Psoas muscle (tissue), 8 donors: Measurements from ENCODE around the gene GREB1L. TPM values are rescaled to one million over a fixed set of nuclear protein-coding genes. Genes with fewer than 3 reads are reported as not detected.

Experiments used
- ATAC-seq, 4 donors: fragments of 200-7000 bp; cut with Tn5 transposase; one replicate each; pipeline ENCODE4 v1.9.1; 2020; ENCODE audit warnings: moderate library complexity in 3 of 4, mild to moderate bottlenecking in 2 of 4
- DNase-seq, 2 donors: peaks; one replicate each; pipeline ENCODE4 v3.0.0-alpha.2; 2020
- H3K27ac ChIP-seq: fragments of 200-600 bp; one replicate; pipeline ENCODE4 v1.8.0; 2022
- H3K27me3 ChIP-seq, 3 donors: fragments of 200-600 bp in 1 of 3; one replicate each; pipeline versions ENCODE4 v1.6.1 to v1.8.0; 2013 to 2022; ENCODE audit warnings: low read length in 2 of 3, mild to moderate bottlenecking in 2 of 3, moderate library complexity in 1 of 3; ENCODE audit not compliant: insufficient read depth in 3 of 3
- H3K36me3 ChIP-seq, 2 donors: fragments of 200-600 bp in 1 of 2; one replicate each; pipeline versions ENCODE4 v1.6.1 to v1.8.0; 2013 to 2022; ENCODE audit warnings: low read depth in 1 of 2, mild to moderate bottlenecking in 1 of 2, moderate library complexity in 1 of 2; ENCODE audit not compliant: insufficient read depth in 1 of 2
- H3K4me1 ChIP-seq: fragments of 200-600 bp; one replicate; pipeline ENCODE4 v1.8.0; 2022
- H3K4me3 ChIP-seq: fragments of 200-600 bp; one replicate; pipeline ENCODE4 v1.8.0; 2022; ENCODE audit warnings: mild to moderate bottlenecking
- H3K9me3 ChIP-seq: fragments of 200-600 bp; one replicate; pipeline ENCODE4 v1.8.0; 2022
- CTCF ChIP-seq: fragments of 200-600 bp; IDR thresholded peaks from one replicate; pipeline ENCODE4 v1.8.0; 2022; ENCODE audit warnings: antibody characterized with exemption
- WGBS, 3 donors: extraction: QIAGEN DNeasy Blood & Tissue Kit; methylation state at CpG; one replicate each; pipeline versions ENCODE4 v1.1.6 to v1.1.7; 2013; 5-methylcytosine and 5-hydroxymethylcytosine counted together
- intact Hi-C, 2 donors: fragments of 100-400 bp; cut with DNase I; formaldehyde crosslinking; loops; one replicate each; pipeline versions ENCODE4 v1.11.0 to v1.14.2; 2022
- polyA plus RNA-seq, 3 donors: library from polyadenylated mRNA; stranded (reverse); fragments of 200-250 nt; gene quantifications; one replicate each; pipeline ENCODE4 v1.2.3, GENCODE V29; 2013
- total RNA-seq, 4 donors: library from RNA; stranded (reverse); fragmentation: NEBNext Ultra II Directional in 2 of 4; extraction: Animal tissue kit (Norgen Biotek cat#: 25700) in 2 of 4; gene quantifications; one replicate each; pipeline versions ENCODE4 v1.2.1 to v1.2.4, GENCODE V29; 2021 to 2023
- donor health status: healthy with polysubstance abuse.
- donor health status: DM: no; HTN: no; CAD: no; lungs with moderate emphysema.
- donor health status: Bipolar disorder and iron deficiency.
- donor health status: healthy.
- donor health status: DM: yes; HTN: yes; CAD: no.
- donor health status: DM: no; HTN: no; CAD: no.
- donor health status: DM: no; HTN: no; CAD: no.
- donor health status: DM: yes; HTN: yes; CAD: no.

The GREB1L gene
- total and polyA plus RNA-seq, 7 donors = 0.59 to 11.3 (median 8.9) TPM

GRCh38 chr18:21389283-21389682 lies 147.3 kb downstream of the GREB1L start:
- ATAC-seq (no peak), DNase-seq (no peak)
- Histone ChIP-seq H3K27me3 (no peaks in the 10 kb centered on the region), H3K4me3 (no peak overlapping the region), H3K9me3 (no peaks in the 10 kb centered on the region), H3K27ac (no peak overlapping the region), H3K36me3 (peaks cover 0 to 49% of the 10 kb centered on the region in 2 donors), H3K4me1 (no peaks in the 10 kb centered on the region)
- 91 to 96% (median 94%) methylated on average over 2 of the region's 2 CpGs for WGBS, 3 donors
- intact Hi-C loops = loop anchor here in 1 of 2 donors (10.0 kb wide), 1 partner anchor 94 kb away; no protein-coding TSS in a partner anchor
- TF ChIP-seq CTCF = no peak

- 88 to 100% (median 93%) methylated on average over 1 of the region's 1 CpG for WGBS, 3 donors
- no peak for DNase-seq
- Histone ChIP-seq H3K27ac (no peak overlapping the region), H3K4me3 (no peak overlapping the region), H3K27me3 (no peaks in the 10 kb centered on the region), H3K36me3 (peaks cover 0 to 48% of the 10 kb centered on the region in 2 donors), H3K9me3 (no peaks in the 10 kb centered on the region), H3K4me1 (no peaks in the 10 kb centered on the region)
- ATAC-seq = no peak
- intact Hi-C loops = loop anchor here in 1 of 2 donors (10.0 kb wide), 1 partner anchor 95 kb away; no protein-coding TSS in a partner anchor
- TF ChIP-seq CTCF = no peak
These were observed 147.9 kb downstream of the GREB1L start for GRCh38 chr18:21389903-21390302.

GRCh38 chr18:21391074-21391673 lies 149.1 kb downstream of the GREB1L start:
- ATAC-seq = no peak
- no peak overlapping the region for H3K4me3 ChIP-seq
- intact Hi-C loops = no loop called here
- H3K9me3 ChIP-seq = no peaks in the 10 kb centered on the region
- DNase-seq = no peak
- no peaks in the 10 kb centered on the region for H3K4me1 ChIP-seq
- no peak overlapping the region for H3K27ac ChIP-seq
- WGBS, 3 donors = 75 to 83% (median 83%) methylated on average over 3 of the region's 3 CpGs
- H3K27me3 ChIP-seq = no peaks in the 10 kb centered on the region
- TF ChIP-seq CTCF = no peak
- H3K36me3 ChIP-seq = peaks cover 0 to 41% of the 10 kb centered on the region in 2 donors

- Histone ChIP-seq H3K36me3 (peaks cover 0 to 47% of the 10 kb centered on the region in 2 donors), H3K27me3 (no peaks in the 10 kb centered on the region), H3K4me3 (no peak overlapping the region), H3K4me1 (no peaks in the 10 kb centered on the region), H3K27ac (no peak overlapping the region), H3K9me3 (no peaks in the 10 kb centered on the region)
- TF ChIP-seq CTCF = no peak
- 48 to 76% (median 54%) methylated on average over 3 of the region's 3 CpGs for WGBS, 3 donors
- ATAC-seq = peak; percentile 27 to 66 (median 54)
- intact Hi-C loops = no loop called here
- no peak for DNase-seq
These were observed 152.0 kb downstream of the GREB1L start for GRCh38 chr18:21393986-21394385.

- ATAC-seq (no peak), DNase-seq (no peak)
- 45 to 58% (median 45%) methylated on average over 2 of the region's 2 CpGs for WGBS, 3 donors
- TF ChIP-seq CTCF = no peak
- H3K36me3 ChIP-seq = peaks cover 0 to 55% of the 10 kb centered on the region in 2 donors
- H3K4me1 ChIP-seq = no peaks in the 10 kb centered on the region
- no peaks in the 10 kb centered on the region for H3K27me3 ChIP-seq
- no peak overlapping the region for H3K27ac ChIP-seq
- no peaks in the 10 kb centered on the region for H3K9me3 ChIP-seq
- H3K4me3 ChIP-seq = no peak overlapping the region
- intact Hi-C loops = no loop called here
These were observed 156.1 kb downstream of the GREB1L start for GRCh38 chr18:21398121-21398520.
